ENCODE data around the gene SLC25A43. TPM values are rescaled to one million over a fixed set of nuclear protein-coding genes. Genes with fewer than 3 reads are reported as not detected.

The SLC25A43 gene
- total RNA-seq, 1 experiment from 2014 or later: 4.5 TPM

DNA sequence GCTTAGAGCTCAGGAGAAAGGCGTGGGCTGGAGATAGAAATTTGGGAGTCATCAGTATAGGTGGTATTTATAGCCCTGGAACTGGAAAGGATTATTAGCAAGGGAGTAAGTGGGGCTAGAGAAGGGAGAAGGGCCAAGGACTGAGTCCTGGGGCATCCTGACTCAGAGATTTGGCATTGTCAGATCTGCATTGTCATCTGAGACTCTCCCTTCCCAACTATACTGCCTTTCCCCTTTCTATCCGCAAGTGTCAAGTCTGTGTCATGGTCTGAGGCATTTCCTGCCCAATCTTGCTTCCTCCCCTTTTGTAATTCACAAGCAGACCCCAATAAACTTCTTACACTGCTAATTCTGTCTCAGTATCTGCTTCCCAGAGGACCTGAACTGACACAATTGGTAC is 24.4 kb upstream of the SLC25A43 start:
- ChIA-PET POLR2A (no interaction called here), CTCF (no interaction called here)
- no peak for ATAC-seq
- H3K9me3 Mint-ChIP-seq: no peaks in the 10 kb centered on the region
- DNase-seq (ENCODE audit: low spot score): no peak
- H3K27me3 Mint-ChIP-seq (ENCODE audit: low read depth): peaks cover 4% of the 10 kb centered on the region; the same call in 1 of the 2 replicates
- H3K4me1 Mint-ChIP-seq: peaks cover 9% of the 10 kb centered on the region
- H3K27ac Mint-ChIP-seq: no peak overlapping the region
- TF ChIP-seq ZNF232 (CRISPR knock-in tag; IDR thresholded peaks at IDR 0.05): no peak
- TF ChIP-seq ERG (CRISPR knock-in tag; IDR thresholded peaks at IDR 0.05): no peak
- TF ChIP-seq RELA (CRISPR knock-in tag; IDR thresholded peaks at IDR 0.05; ENCODE audit: borderline replicate concordance): no peak
- TF ChIP-seq EMX1 (CRISPR knock-in tag; IDR thresholded peaks at IDR 0.05): no peak
- TF ChIP-seq GRHL2 (CRISPR knock-in tag; IDR thresholded peaks at IDR 0.05; ENCODE audit: insufficient replicate concordance, severe bottlenecking): no peak
- TF ChIP-seq TEAD4 (CRISPR knock-in tag; IDR thresholded peaks at IDR 0.05): no peak
- no peak for TF ChIP-seq ZNF423 (CRISPR knock-in tag; IDR thresholded peaks at IDR 0.05)
- TF ChIP-seq, protein P1, sequence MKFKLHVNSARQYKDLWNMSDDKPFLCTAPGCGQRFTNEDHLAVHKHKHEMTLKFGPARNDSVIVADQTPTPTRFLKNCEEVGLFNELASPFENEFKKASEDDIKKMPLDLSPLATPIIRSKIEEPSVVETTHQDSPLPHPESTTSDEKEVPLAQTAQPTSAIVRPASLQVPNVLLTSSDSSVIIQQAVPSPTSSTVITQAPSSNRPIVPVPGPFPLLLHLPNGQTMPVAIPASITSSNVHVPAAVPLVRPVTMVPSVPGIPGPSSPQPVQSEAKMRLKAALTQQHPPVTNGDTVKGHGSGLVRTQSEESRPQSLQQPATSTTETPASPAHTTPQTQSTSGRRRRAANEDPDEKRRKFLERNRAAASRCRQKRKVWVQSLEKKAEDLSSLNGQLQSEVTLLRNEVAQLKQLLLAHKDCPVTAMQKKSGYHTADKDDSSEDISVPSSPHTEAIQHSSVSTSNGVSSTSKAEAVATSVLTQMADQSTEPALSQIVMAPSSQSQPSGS (CRISPR knock-in tag; IDR thresholded peaks at IDR 0.05; ENCODE audit: borderline replicate concordance, low read depth): no peak
- no peak for TF ChIP-seq ZNF396 (CRISPR knock-in tag; IDR thresholded peaks at IDR 0.05; ENCODE audit: borderline replicate concordance)
- no peak for TF ChIP-seq HMGA2 (CRISPR knock-in tag; IDR thresholded peaks at IDR 0.05)
- TF ChIP-seq JAZF1 (CRISPR knock-in tag; IDR thresholded peaks at IDR 0.05): no peak
- no peak for TF ChIP-seq ZNF671 (CRISPR knock-in tag; IDR thresholded peaks at IDR 0.05)
- TF ChIP-seq USF2 (CRISPR knock-in tag; IDR thresholded peaks at IDR 0.05): no peak
- TF ChIP-seq ATF6 (CRISPR knock-in tag; IDR thresholded peaks at IDR 0.05): no peak
- TF ChIP-seq OVOL2 (CRISPR knock-in tag; IDR thresholded peaks at IDR 0.05; ENCODE audit: borderline replicate concordance): no peak
- no peak for TF ChIP-seq CREB1 (CRISPR knock-in tag; IDR thresholded peaks at IDR 0.05)
- TF ChIP-seq, protein P2, sequence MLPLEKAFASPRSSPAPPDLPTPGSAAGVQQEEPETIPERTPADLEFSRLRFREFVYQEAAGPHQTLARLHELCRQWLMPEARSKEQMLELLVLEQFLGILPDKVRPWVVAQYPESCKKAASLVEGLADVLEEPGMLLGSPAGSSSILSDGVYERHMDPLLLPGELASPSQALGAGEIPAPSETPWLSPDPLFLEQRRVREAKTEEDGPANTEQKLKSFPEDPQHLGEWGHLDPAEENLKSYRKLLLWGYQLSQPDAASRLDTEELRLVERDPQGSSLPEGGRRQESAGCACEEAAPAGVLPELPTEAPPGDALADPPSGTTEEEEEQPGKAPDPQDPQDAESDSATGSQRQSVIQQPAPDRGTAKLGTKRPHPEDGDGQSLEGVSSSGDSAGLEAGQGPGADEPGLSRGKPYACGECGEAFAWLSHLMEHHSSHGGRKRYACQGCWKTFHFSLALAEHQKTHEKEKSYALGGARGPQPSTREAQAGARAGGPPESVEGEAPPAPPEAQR (CRISPR knock-in tag; IDR thresholded peaks at IDR 0.05): no peak
- TF ChIP-seq NR3C1 (CRISPR knock-in tag; conservative IDR thresholded peaks at IDR 0.05; ENCODE audit: low read depth): no peak
- no peak for TF ChIP-seq ATF1 (CRISPR knock-in tag; IDR thresholded peaks at IDR 0.05)
- H3K4me3 Mint-ChIP-seq: no peak overlapping the region
- no peaks in the 10 kb centered on the region for H3K36me3 Mint-ChIP-seq

GRCh38 chrX:119375561-119375960 is 23.6 kb upstream of the SLC25A43 start:
- Mint-ChIP-seq H3K36me3 (no peaks in the 10 kb centered on the region), H3K9me3 (no peaks in the 10 kb centered on the region), H3K4me1 (peaks cover 9% of the 10 kb centered on the region), H3K27me3 (ENCODE audit: low read depth) (peaks cover 4% of the 10 kb centered on the region; the same call in 1 of the 2 replicates), H3K4me3 (no peak overlapping the region), H3K27ac (no peak overlapping the region)
- POLR2A ChIA-PET: no interaction called here
- ATAC-seq (no peak), DNase-seq (ENCODE audit: low spot score) (no peak)
- CTCF ChIA-PET: no interaction called here
- TF ChIP-seq JAZF1 (CRISPR knock-in tag; IDR thresholded peaks at IDR 0.05) (no peak), SMAD4 (CRISPR knock-in tag; IDR thresholded peaks at IDR 0.05) (no peak), ETV6 (CRISPR knock-in tag; IDR thresholded peaks at IDR 0.05) (no peak), TEAD4 (CRISPR knock-in tag; IDR thresholded peaks at IDR 0.05) (no peak), MXD4 (CRISPR knock-in tag; IDR thresholded peaks at IDR 0.05; ENCODE audit: borderline replicate concordance) (no peak), ZMAT4 (CRISPR knock-in tag; IDR thresholded peaks at IDR 0.05) (no peak), NR2C2 (CRISPR knock-in tag; IDR thresholded peaks at IDR 0.05) (no peak)
- TF ChIP-seq, protein P3, sequence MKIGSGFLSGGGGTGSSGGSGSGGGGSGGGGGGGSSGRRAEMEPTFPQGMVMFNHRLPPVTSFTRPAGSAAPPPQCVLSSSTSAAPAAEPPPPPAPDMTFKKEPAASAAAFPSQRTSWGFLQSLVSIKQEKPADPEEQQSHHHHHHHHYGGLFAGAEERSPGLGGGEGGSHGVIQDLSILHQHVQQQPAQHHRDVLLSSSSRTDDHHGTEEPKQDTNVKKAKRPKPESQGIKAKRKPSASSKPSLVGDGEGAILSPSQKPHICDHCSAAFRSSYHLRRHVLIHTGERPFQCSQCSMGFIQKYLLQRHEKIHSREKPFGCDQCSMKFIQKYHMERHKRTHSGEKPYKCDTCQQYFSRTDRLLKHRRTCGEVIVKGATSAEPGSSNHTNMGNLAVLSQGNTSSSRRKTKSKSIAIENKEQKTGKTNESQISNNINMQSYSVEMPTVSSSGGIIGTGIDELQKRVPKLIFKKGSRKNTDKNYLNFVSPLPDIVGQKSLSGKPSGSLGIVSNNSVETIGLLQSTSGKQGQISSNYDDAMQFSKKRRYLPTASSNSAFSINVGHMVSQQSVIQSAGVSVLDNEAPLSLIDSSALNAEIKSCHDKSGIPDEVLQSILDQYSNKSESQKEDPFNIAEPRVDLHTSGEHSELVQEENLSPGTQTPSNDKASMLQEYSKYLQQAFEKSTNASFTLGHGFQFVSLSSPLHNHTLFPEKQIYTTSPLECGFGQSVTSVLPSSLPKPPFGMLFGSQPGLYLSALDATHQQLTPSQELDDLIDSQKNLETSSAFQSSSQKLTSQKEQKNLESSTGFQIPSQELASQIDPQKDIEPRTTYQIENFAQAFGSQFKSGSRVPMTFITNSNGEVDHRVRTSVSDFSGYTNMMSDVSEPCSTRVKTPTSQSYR (CRISPR knock-in tag; IDR thresholded peaks at IDR 0.05): no peak

Data from WTC11 (cell line).